NCI-H774 (cell line): ENCODE results near the gene KLHL15.

Source experiments
- DNase-seq: peaks from one replicate; lab custom pipeline; 2025; lab: John Stamatoyannopoulos, UW

The KLHL15 gene

DNA sequence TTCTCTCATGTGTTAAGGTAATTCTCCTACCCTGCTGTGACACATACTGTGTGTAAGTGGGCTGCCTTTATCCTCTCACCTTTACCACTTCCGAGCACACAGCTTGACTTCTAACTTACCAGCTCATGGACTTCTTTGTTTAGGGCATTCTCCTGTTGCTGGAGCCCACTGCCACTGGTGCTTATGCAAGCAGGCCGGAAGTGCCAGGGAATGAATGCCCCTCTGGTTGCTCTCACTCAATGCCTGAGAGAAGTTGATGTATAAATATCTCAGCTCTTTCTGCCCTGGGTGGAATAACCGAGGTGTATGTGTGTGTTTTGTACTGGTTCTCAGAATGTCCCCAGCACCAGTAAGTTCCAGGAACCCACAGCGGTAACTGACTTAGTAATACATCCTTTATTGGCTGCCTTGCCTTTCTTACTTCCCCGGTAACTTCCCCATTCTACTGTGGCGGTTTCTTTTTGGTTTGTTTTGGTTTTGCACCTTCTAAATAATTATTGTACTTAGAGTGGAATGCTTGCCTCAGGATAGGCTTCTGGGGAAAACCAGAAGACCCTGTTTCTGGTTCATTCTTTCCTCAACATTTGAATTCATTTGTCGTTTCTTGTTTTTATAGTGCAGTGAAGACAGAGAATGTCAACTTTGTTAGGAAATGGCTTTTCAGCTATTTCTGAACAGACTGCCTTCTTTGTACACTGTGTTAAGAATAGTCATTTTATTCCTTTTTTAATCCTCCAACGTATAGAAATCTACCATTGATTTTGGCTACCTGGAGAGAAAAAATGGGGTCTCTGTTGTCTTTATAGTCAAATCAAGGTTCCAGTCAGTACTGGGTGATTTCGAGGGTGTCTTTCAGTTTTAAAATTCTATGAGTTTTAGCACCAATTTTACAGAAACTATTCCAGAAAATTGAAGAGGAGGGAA is 73.7 kb downstream of the KLHL15 start:
- no peak for DNase-seq

DNA sequence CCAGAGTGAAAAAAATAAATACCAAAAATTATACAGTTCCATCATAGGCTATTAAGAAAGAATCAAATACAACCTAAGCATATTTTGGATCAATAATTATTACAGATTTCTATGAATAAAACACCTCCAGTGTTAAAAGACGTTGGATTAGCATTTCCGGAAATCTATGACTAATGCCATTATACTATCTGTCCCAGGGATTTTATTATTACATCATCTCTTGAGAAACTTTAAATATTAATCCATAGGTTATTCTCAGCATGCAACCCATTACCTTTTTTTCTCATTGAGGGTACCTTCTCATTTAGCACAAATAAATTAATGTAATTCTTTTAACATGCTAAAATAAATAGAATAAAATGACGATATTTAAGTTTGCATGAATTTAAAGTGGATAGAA is 74.6 kb downstream of the KLHL15 start:
- no peak for DNase-seq

DNA sequence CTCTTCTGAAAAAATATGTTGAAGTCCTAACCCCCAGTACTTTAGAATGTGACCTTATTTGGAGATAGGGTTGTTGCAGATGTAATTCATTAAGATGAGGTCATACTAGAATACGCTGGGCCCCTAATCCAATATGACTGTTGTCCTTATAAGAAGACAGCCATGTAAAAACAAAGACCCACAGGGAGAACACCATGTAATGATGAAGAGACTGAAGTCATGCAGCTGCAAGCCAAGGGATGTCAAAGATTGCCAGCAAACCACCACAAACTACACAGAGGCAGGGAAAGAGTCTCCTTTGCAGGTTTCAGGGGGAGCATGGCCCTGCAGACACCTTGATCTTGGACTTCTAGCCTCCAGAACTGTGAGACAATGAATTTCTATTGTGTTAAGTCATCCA is 81.8 kb downstream of the KLHL15 start:
- DNase-seq = no peak

DNA sequence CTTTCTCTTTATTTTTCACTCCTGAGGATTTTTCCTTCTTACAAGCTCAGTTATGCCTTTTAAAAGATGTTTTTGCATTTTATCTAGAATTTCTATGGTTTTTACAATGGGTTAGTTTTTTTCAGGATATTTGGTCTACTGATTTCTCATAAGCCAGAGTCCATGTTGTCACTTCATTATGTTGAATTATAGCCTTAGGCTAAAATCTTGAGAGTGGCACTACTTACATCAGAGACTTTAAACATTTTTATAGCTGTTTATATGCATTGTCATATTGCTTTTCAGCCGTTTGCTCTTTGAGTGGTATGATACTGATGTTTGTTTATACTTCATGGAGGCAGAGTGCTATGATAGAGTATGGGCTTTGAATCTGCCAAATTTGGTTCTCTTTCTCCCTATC is 82.8 kb downstream of the KLHL15 start:
- DNase-seq = no peak

DNA sequence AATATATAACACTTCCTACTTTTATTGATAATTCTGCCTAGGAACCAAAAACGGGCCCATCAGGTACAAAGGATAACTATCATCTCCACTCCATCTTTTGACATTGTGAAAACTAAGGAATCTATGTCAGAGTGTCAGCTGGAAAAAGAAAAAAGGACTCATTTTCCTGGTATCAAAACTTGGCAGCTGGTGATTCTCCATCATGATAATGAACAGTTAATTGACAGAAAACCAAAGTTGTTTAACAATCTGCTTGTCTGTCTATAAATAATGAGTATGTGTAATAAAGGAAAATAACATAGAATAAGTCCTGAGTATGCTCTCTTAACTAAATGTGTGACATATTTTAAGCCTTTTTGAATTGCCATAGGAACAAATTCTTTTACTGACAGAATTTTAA is 87.8 kb downstream of the KLHL15 start:
- no peak for DNase-seq

DNA sequence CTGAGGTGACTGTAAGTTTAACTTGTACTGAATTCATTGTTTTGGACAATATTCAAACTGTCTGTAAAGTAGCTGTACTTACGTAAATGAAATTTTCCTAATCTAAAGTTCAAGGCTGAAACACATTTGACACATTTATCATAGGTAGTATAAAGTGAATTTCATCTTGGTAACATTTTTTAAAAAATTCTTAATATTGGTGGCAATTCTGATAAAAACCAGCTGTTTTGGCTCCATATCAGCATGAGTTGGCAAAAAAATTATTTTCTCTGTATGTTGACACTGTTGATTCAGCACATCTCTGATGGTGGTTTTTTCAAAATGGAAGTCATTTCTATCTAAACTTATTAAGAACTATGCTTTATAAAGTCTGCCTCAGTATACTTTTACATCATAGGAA is 88.3 kb downstream of the KLHL15 start:
- DNase-seq = no peak

DNA sequence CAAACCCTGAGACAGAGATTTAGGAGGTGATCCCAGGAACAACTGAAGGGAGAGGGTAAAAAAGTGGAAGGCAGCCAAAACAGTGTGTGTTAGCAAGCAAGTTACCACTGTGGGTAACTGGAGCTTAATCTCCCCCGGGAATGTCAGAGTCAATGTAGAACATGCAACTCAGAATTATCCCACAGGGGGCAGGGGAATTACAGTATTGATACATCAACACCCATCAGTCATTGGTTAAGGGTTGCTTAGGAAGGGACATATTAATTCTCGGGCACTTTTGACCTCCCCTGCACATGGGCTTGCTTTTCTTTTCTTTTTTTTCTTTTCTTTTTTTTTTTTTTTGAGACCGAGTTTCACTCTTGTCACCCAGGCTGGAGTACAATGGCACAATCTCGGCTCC is 89.9 kb downstream of the KLHL15 start:
- no peak for DNase-seq

DNA sequence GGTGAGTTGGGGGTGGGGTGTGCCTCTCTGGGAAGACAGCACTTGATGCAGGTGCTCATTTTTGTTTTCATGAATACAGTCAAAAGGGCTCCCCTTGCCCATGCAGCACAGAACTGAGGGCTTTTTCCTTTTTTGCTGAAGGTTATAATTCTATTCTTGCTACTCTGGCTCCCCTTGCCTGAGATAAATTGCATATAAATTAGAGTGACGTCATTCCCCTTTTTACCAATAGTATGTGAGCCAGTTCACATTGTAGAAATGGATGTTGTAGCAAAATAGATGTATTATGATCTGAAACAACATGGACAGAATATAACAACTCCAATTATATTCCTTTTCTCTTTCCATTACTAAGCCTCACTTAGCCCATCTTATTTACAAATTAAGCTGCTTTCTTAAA is 90.8 kb downstream of the KLHL15 start:
- no peak for DNase-seq

DNA sequence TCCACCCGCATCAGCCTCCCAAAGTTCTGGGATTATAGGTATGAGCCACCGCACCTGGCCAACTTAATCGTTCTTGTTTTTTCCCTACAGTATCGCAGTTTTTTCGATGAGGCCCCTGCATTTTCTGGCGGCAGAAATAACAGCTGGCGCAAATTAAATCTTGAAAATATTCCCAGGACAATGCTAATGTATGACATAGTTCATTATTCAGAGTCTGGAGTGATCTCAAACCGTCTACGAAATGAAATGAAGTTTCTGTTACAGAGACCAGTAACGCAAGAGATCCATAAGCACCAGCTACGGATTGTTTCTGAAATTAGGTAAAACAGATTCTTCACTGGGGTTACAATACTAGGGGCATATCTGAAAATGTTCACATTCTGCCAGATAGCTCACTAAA is 91.9 kb downstream of the KLHL15 start:
- no peak for DNase-seq
